ENCODE data around the gene CXCR6.

DNA sequence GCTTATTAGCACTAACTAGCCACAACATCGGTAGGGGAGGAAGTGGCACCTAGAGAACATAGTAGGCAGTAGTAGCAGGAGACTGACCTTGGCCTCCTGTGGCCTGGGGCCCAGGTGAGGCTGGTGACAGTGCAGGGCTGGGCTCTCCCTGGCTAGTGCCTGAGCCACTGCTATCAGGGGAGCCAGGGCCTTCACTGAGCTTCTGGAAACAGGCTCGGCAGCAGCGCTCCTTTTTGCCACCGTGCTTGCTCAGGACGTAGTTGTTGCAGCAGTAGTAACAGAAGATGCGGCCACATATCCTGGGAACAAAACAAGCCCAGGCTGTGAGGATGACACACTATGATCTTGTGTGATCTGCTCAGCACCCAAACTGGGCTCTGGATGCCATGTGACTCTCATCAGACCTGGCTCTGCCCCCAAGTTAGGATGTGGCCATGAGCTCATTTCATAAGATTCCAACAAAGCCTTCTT, 15.1 kb downstream of the CXCR6 start:
- TF ChIP-seq EZH2phosphoT487 (IDR thresholded peaks at IDR 0.05; ENCODE audit: low read length) (no peak), CTCF (IDR thresholded peaks at IDR 0.05; ENCODE audit: low read length) (no peak), EZH2 (optimal IDR thresholded peaks at IDR 0.05; ENCODE audit: low read depth, low read length) (no peak)
